ENCODE data around the gene MUC12.
"Not testable (repeated sequence)": the region's sequence is repeated elsewhere in the genome, so short reads cannot be mapped to it uniquely, and the experiment has no call there.

- not testable (repeated sequence) for TF ChIP-seq CTCF, POLR2A (IDR thresholded peaks at IDR 0.05)
Observed at GRCh38 chr7:101064176-101064550, 94.8 kb downstream of the MUC12 start.
